GM12892 (cell line): ENCODE results near the gene RAMP1.

Experiments
- DNase-seq: peaks from one replicate; pipeline ENCODE4 v3.0.0; 2011; ENCODE audit not compliant: insufficient read length
- FAIRE-seq: peaks from 2 replicates; lab custom pipeline; 2011; peaks lifted over from hg19 to GRCh38; lab: Jason Lieb, UNC
- POLR2A ChIP-seq: IDR thresholded peaks from 2 replicates; pipeline ENCODE4 v1.6.1; 2011; ENCODE audit warnings: low read depth, low read length, control low read depth
- POLR2AphosphoS5 ChIP-seq: IDR thresholded peaks from 2 replicates; pipeline ENCODE4 v1.6.1; 2011; ENCODE audit warnings: low read depth, low read length, control low read depth
- TAF1 ChIP-seq: IDR thresholded peaks from 2 replicates; pipeline ENCODE4 v1.6.1; 2011; ENCODE audit warnings: low read depth, mild to moderate bottlenecking, control low read depth, low read length, borderline replicate concordance

Gene RAMP1

DNA sequence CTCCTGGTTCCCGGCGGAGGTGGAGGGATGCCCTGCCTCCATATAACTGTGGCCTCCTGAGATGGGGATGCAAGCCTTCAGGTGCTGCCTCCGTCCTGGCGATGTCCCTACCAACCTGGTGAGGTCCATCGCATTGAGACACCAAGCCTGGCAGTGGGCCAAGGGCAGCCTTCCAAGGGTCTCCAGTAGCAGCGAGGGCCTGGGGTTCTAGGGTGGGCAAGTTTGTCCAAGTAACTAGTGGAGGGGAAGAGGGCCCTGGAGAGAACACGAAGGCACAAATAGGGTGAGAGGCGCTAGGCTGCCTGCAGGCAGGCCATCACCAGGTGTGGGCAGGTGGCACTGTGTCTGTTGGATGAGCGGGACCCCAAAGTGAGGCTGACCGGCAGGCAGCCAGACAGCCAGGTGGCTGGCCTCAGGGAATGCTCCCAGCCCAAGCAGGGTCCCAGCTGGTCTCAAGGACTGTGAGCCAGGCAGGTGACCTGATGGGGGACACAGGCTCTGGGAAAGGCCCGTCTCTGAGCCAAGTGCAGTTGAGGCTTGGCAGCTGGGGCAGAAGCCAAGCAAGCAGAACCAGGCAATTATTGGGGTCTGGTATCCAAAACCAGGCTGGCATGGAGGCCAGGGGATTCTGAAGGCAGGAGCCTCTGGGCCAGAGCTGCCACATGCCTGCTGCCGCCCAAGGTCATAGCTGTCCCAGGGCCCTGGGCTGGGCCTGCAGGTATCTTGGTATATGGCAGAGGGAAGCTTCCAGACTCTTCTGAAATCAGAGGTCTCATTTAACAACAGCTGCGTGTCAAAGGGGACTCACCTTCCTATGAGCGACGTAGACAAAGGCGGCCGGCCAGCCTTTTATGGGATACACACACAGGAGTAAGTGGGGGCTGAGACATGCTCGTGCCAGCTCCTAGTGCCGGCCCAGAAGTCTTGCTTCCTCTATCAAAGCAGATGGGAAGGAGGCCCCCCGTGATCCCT, 23.4 kb downstream of the RAMP1 start:
- DNase-seq (no peak), FAIRE-seq (no peak)
- no peak for TF ChIP-seq POLR2A
- TF ChIP-seq POLR2AphosphoS5: no peak
- TF ChIP-seq TAF1: no peak

DNA sequence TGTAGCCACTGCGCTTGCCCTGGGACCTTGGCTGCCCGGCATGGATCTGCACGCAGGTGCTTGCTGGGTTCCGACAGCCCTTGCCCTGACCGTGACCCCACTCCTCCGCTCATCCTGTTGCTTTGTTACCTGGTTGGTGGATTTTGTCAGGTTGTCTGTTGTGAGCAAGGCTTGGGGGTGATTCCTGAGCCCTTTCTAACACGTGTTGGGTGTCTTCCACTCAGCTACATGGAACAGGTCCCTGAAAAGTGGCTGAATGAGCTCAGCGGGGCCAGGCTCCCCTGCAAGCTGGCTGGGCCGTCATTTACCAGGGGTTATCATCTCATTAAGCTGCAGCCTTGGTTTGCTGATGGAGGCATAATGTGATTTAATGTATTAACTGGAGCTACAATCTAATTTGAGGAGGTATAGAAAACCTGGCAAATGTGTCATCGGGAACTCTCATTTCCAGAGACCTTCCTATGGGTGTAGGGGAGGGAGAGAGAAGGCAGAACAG, 24.6 kb downstream of the RAMP1 start:
- TF ChIP-seq POLR2A (no peak), POLR2AphosphoS5 (no peak), TAF1 (no peak)
- FAIRE-seq: no peak

DNA sequence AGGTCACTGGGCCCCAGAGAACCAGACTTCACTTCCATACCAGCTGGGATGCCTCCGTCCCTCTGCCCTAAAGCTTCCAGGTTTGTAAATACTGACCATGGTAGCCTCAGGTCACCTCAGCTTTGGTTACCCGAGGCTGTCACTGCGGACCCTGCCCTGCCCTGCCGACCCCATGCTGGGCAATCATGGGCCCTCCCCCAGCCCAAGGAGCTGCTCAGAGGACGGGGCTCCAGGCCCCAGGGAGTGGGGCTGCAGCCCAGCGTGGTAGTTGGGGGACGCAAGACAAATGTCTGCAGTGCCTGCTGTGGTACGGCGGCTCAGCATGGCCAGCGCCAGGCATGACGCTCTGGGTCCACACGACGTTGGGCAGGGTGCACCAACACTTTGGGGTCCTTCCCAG, 25.3 kb downstream of the RAMP1 start:
- no peak for DNase-seq
- no peak for FAIRE-seq
- TF ChIP-seq POLR2A (no peak), TAF1 (no peak), POLR2AphosphoS5 (no peak)

More for the DNA sequence above, 24.6 kb downstream of the RAMP1 start:
- DNase-seq: no peak

DNA sequence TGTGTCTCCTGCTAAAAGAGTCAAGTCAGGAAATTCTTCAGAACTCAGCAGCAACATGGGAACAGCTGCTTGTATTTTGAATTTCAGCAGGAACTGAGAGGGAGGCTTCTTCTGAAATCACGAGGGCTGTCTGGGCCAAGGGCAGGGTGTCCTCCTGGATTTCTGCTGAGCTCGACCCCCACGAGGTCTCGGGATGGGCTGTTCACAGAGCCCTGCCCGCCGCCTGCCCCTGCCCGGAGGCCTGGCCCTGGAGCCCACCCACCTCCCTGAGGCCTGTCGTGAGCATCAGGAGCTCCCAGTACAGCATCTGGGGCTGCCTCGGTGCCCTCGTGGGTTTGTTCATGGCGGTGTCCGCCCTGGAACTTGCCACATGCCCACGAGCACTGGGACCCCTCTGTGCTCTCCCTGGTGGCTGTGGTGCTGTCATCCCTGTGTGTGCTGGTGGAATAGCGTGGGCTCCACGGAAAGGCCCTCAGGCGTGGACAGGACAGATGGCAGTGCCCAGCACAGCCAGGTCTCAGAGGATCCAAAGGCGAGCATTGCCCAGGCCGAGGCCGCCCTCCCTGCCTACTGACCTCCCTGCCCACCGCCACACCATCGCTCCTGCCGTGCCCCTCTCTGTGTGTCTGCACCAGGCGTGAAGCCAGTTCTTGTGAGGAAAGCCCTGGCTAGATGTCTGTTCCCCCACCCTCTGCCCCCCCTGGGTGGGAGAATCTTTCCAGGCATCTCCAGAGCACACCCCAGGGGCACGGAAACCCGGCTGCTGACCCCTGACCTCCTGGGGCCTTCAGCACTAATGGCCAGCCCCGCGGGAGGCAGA, 25.9 kb downstream of the RAMP1 start:
- FAIRE-seq: no peak
- DNase-seq: no peak
- TF ChIP-seq TAF1 (no peak), POLR2AphosphoS5 (no peak), POLR2A (no peak)

DNA sequence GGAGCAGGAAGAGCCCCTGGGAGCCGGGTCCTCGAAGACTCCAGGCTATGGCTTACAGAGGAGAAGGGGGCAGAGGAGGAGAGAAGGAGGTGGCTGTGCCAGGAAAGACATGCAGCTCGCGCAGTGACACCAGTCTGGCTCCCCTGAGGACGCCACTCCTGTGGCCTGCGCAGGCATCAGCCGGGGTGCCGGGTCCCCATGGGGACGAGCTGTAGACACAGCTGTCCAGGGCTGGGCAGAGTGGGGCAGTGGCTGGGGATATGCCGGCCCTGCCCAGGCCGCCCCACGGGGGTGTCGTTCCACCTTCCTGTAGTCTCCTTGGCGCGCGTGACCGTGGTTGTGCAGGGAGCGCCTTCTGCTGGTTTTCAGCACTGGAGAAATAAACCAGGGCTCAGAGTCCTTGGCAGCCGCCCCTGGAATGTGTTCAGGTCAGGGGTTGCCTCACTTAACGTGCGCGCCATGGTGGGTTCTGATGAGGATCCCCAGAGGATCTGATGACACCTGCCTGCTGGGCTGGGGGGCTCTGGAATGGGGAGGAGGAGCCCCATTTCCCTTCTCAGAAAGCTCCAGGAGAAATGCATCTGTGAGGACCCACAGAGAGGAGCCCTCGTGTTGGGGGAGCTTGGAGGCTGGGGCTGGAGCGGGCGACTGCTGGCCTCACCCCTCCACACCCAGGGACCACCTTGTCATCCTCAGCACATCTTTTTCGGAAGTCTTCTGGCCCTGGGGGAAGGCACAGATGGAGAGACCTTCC, 26.7 kb downstream of the RAMP1 start:
- DNase-seq: no peak
- no peak for FAIRE-seq
- TF ChIP-seq POLR2AphosphoS5 (no peak), POLR2A (no peak), TAF1 (no peak)

DNA sequence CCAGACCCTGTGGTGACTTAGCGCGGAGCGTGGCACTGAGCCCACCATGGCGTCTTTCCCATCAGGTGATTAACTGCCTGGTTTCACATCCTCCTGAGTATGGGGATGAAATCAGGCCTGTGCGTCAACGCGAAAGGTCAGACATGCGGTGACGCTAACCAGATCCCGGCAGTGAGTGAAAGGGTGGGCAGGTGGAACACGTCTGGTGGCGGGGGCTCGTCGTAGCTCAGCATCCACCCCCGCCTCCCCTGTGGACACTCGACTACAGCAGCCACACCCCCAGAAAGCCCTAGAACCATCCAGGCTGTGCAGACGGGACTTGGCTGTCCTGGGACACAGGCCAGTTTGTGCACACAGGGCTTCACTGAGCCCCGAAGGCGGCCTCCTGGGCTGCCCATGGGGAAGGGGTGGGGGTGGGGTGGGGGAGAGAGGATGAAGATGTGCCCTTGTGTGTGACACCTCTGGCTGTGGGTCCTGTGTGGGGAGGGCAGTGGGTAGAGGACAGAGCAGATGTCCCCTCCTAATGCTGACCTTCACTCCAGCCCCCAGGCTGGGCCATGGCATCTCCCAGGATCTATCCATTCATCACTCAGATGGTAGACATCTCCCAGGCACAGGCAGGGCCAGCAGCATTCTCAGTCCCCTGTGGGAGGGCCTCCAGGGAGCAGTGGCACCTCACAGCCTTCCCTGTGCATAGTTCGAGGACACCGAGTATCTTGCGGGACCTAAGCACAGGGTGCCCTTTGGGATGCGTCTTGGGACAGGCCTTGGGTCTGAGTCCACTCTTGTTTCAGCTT, 27.5 kb downstream of the RAMP1 start:
- TF ChIP-seq POLR2A (no peak), POLR2AphosphoS5 (no peak), TAF1 (no peak)
- no peak for FAIRE-seq
- DNase-seq: no peak

DNA sequence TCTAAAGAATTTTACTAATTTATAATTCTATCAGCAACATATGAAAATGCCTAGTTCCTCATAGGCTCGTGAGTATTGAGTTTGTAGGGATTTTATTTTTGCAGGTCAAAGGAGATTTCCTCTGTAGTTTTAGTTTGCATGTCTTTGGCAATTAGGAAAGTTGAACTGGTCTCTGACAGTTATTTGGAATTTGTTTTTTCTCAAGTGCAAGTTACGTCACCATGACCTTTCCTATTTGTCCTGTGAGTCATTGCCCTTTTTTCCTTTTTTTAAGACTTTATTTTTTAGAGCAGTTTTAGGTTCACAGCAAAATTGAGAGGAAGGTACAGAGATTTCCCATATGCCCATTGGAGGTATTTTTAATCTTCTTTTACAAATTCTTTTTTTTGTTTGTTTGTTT, 29.0 kb downstream of the RAMP1 start:
- TF ChIP-seq TAF1 (no peak), POLR2AphosphoS5 (no peak), POLR2A (no peak)
- no peak for DNase-seq
- FAIRE-seq: no peak

DNA sequence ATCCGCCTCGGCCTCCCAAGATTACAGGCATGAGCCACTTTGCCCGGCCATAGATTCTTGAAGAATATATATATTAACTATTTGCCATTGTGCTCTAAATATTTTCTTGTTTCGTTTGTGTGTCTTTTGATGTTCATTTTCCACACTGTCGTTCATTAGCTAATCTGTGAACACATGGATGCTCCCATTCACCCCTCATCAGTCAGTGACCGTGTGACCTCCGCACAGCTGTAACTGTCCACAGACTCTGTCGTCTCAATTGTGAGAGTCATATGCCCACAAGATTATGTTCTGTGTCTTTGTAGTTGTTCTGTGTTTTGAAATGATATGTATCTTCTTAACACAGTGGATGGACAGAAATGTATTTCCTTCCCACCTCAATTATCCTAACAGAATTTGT, 29.6 kb downstream of the RAMP1 start:
- TF ChIP-seq POLR2A: no peak
- TF ChIP-seq POLR2AphosphoS5: no peak
- TF ChIP-seq TAF1: no peak
- FAIRE-seq (no peak), DNase-seq (no peak)

DNA sequence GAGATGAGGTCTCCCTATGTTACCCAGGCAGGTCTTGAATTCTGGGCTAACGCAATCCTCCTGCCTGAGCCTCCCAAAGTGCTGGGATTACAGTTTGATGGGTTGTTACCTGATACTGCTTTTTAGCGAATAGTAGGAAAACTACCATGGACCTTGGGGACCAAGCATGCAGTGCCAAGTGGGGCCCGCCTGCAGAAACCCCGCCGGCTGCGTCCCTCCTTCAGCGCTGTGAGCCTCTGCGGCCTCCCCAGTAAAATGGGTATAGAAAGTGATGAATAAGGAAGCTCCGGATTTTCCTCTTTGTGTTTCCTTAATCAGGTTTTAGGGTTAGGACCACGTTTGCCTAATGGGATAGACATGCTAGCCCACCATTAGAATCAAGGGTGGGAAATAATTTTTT, 30.4 kb downstream of the RAMP1 start:
- FAIRE-seq: no peak
- no peak for DNase-seq
- TF ChIP-seq POLR2A: no peak

DNA sequence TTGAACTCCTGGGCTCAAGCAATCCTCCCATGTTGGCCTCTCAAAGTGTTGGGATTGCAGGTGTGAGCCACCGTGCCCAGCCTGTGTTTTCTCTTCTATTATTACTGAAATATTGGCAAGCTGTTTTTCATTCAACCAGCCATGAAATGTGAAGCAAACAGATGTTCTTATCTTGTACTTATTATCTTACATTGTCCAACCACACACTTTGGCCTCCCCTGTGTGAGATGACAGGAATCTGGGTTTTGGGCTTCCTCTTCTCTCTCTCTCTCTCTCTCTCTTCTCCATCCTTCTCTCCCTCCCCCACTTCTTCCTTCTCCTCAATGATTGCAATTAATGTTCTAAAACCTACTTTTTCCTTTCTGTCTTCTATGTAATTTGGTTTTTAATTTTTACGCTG, 33.1 kb downstream of the RAMP1 start:
- DNase-seq (no peak), FAIRE-seq (no peak)
- no peak for TF ChIP-seq TAF1
- no peak for TF ChIP-seq POLR2AphosphoS5
- no peak for TF ChIP-seq POLR2A

DNA sequence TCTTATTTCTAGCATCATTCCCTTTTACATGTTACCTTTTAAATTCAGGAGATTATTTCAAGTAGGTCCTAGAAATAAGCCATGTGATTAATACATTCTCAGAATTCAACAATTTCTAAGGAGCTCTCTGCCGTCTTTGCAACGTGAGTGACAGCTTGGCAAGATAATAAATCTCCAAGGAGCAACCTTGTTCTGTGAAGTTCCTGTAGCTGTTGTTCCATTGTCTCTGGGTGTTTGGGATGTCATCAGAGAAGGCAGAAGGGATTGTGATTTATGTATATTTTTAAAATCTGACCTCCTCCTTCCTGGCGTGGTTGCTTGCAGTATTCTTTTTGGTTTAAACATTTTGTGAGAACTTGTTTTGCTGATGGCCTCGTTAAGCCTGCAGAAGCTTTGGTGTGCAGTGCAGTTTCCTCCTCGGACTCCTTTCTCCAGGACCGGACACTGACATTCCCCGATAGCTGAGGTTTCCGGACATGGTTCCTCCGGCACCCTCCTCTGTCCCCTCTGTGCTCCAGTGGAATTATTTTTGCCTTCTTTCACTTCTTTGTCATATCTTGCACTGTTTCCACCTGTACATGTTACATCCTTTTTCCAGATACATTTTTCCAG, 33.7 kb downstream of the RAMP1 start:
- DNase-seq (no peak), FAIRE-seq (no peak)

More for the DNA sequence above, 33.7 kb downstream of the RAMP1 start:
- no peak for TF ChIP-seq POLR2A
